Measurements from ENCODE around the gene GRIK5.

Gene GRIK5

DNA sequence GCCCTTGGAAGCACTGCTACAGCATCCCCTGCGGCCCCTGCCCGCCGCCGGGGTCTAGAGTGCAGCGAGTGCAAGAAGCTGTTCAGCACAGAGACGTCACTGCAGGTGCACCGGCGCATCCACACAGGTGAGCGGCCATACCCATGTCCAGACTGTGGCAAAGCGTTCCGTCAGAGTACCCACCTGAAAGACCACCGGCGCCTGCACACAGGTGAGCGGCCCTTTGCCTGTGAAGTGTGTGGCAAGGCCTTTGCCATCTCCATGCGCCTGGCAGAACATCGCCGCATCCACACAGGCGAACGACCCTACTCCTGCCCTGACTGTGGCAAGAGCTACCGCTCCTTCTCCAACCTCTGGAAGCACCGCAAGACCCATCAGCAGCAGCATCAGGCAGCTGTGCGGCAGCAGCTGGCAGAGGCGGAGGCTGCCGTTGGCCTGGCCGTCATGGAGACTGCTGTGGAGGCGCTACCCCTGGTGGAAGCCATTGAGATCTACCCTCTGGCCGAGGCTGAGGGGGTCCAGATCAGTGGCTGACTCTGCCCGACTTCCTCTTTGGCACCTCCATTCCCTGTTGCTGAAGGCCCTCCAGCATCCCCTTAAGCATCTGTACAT is 10.9 kb upstream of the GRIK5 start:
- Histone ChIP-seq H3K9me3 (ENCODE audit: severe bottlenecking) (no peaks in the 10 kb centered on the region), H3K4me1 (ENCODE audit: insufficient read depth, poor library complexity, severe bottlenecking) (peaks cover 2% of the 10 kb centered on the region), H3K27ac (ENCODE audit: poor library complexity, severe bottlenecking) (no peak overlapping the region), H3K36me3 (ENCODE audit: low read depth) (peaks cover 39% of the 10 kb centered on the region), H3K27me3 (ENCODE audit: insufficient read depth, poor library complexity, severe bottlenecking) (no peaks in the 10 kb centered on the region), H3K4me3 (ENCODE audit: severe bottlenecking) (no peak overlapping the region)
- ATAC-seq (ENCODE audit: low read depth) (no peak), DNase-seq (ENCODE audit: low spot score) (no peak)
- TF ChIP-seq, protein P1, sequence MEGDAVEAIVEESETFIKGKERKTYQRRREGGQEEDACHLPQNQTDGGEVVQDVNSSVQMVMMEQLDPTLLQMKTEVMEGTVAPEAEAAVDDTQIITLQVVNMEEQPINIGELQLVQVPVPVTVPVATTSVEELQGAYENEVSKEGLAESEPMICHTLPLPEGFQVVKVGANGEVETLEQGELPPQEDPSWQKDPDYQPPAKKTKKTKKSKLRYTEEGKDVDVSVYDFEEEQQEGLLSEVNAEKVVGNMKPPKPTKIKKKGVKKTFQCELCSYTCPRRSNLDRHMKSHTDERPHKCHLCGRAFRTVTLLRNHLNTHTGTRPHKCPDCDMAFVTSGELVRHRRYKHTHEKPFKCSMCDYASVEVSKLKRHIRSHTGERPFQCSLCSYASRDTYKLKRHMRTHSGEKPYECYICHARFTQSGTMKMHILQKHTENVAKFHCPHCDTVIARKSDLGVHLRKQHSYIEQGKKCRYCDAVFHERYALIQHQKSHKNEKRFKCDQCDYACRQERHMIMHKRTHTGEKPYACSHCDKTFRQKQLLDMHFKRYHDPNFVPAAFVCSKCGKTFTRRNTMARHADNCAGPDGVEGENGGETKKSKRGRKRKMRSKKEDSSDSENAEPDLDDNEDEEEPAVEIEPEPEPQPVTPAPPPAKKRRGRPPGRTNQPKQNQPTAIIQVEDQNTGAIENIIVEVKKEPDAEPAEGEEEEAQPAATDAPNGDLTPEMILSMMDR (IDR thresholded peaks at IDR 0.05; ENCODE audit: poor library complexity, severe bottlenecking): no peak

DNA sequence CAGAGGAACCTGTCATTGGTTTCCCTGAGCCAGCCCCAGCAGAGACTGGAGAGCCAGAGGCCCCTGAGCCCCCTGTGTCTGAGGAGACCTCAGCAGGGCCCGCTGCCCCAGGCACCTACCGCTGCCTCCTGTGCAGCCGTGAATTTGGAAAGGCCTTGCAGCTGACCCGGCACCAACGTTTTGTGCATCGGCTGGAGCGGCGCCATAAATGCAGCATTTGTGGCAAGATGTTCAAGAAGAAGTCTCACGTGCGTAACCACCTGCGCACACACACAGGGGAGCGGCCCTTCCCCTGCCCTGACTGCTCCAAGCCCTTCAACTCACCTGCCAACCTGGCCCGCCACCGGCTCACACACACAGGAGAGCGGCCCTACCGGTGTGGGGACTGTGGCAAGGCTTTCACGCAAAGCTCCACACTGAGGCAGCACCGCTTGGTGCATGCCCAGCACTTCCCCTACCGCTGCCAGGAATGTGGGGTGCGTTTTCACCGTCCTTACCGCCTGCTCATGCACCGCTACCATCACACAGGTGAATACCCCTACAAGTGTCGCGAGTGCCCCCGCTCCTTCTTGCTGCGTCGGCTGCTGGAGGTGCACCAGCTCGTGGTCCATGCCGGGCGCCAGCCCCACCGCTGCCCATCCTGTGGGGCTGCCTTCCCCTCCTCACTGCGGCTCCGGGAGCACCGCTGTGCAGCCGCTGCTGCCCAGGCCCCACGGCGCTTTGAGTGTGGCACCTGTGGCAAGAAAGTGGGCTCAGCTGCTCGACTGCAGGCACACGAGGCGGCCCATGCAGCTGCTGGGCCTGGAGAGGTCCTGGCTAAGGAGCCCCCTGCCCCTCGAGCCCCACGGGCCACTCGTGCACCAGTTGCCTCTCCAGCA is 10.1 kb upstream of the GRIK5 start:
- Histone ChIP-seq H3K4me1 (ENCODE audit: insufficient read depth, poor library complexity, severe bottlenecking) (peaks cover 2% of the 10 kb centered on the region), H3K27ac (ENCODE audit: poor library complexity, severe bottlenecking) (no peak overlapping the region), H3K27me3 (ENCODE audit: insufficient read depth, poor library complexity, severe bottlenecking) (no peaks in the 10 kb centered on the region), H3K36me3 (ENCODE audit: low read depth) (peaks cover 39% of the 10 kb centered on the region), H3K4me3 (ENCODE audit: severe bottlenecking) (no peak overlapping the region), H3K9me3 (ENCODE audit: severe bottlenecking) (no peaks in the 10 kb centered on the region)
- ATAC-seq (ENCODE audit: low read depth): no peak
- DNase-seq (ENCODE audit: low spot score): no peak
- TF ChIP-seq, protein P1 (IDR thresholded peaks at IDR 0.05; ENCODE audit: poor library complexity, severe bottlenecking): no peak

DNA sequence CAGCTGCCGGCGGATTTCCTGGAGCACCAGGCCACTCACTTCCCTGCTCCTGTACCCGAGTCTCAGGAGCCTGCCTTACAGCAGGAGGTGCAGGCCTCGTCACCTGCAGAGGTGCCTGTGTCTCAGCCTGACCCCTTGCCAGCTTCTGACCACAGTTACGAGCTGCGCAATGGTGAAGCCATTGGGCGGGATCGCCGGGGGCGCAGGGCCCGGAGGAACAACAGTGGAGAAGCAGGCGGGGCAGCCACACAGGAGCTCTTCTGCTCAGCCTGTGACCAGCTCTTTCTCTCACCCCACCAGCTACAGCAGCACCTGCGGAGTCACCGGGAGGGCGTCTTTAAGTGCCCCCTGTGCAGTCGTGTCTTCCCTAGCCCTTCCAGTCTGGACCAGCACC is 9.3 kb upstream of the GRIK5 start:
- ATAC-seq (ENCODE audit: low read depth): no peak
- DNase-seq (ENCODE audit: low spot score): no peak
- TF ChIP-seq, protein P1 (IDR thresholded peaks at IDR 0.05; ENCODE audit: poor library complexity, severe bottlenecking): no peak
- no peaks in the 10 kb centered on the region for H3K27me3 ChIP-seq (ENCODE audit: insufficient read depth, poor library complexity, severe bottlenecking)
- H3K4me1 ChIP-seq (ENCODE audit: insufficient read depth, poor library complexity, severe bottlenecking): peaks cover 2% of the 10 kb centered on the region
- no peak overlapping the region for H3K4me3 ChIP-seq (ENCODE audit: severe bottlenecking)
- H3K27ac ChIP-seq (ENCODE audit: poor library complexity, severe bottlenecking): no peak overlapping the region
- H3K9me3 ChIP-seq (ENCODE audit: severe bottlenecking): no peaks in the 10 kb centered on the region
- H3K36me3 ChIP-seq (ENCODE audit: low read depth): peaks cover 39% of the 10 kb centered on the region

DNA sequence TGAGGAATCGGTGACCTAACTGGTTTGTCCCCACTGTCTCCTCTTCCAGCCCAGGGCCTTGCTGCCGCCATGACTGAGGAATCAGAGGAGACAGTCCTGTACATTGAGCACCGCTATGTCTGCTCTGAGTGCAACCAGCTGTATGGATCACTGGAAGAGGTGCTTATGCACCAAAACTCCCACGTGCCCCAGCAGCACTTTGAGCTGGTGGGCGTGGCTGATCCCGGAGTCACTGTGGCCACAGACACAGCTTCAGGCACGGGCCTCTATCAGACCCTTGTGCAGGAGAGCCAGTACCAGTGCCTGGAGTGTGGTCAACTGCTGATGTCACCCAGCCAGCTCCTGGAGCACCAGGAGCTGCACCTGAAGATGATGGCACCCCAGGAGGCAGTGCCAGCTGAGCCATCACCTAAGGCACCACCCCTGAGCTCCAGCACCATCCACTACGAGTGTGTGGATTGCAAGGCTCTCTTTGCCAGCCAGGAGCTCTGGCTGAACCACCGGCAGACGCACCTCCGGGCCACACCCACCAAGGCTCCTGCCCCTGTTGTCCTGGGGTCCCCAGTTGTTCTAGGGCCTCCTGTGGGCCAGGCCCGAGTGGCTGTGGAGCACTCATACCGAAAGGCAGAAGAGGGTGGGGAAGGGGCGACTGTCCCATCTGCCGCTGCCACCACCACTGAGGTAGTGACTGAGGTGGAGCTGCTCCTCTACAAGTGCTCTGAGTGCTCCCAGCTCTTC is 8.7 kb upstream of the GRIK5 start:
- ATAC-seq (ENCODE audit: low read depth) (no peak), DNase-seq (ENCODE audit: low spot score) (no peak)
- TF ChIP-seq, protein P1 (IDR thresholded peaks at IDR 0.05; ENCODE audit: poor library complexity, severe bottlenecking): no peak
- no peak overlapping the region for H3K27ac ChIP-seq (ENCODE audit: poor library complexity, severe bottlenecking)
- H3K36me3 ChIP-seq (ENCODE audit: low read depth): peaks cover 39% of the 10 kb centered on the region
- no peak overlapping the region for H3K4me3 ChIP-seq (ENCODE audit: severe bottlenecking)
- no peaks in the 10 kb centered on the region for H3K9me3 ChIP-seq (ENCODE audit: severe bottlenecking)
- peaks cover 2% of the 10 kb centered on the region for H3K4me1 ChIP-seq (ENCODE audit: insufficient read depth, poor library complexity, severe bottlenecking)
- no peaks in the 10 kb centered on the region for H3K27me3 ChIP-seq (ENCODE audit: insufficient read depth, poor library complexity, severe bottlenecking)
